Stimulated activated CD8-positive, alpha-beta memory T cell treated with anti-CD3 and anti-CD28 coated beads, Interleukin-15, amount 100 ng/mL, for 4 hours (primary cell): ENCODE measurements around the gene KRT26.
"Not testable (repeated sequence)": the region's sequence is repeated elsewhere in the genome, so short reads cannot be mapped to it uniquely, and the experiment has no call there.

Experiments
- DNase-seq, 2 donors: peaks; one replicate each; pipeline ENCODE4 v3.0.0-alpha.2; 2020; ENCODE audit warnings: low read depth in 2 of 2

KRT26 gene

DNA sequence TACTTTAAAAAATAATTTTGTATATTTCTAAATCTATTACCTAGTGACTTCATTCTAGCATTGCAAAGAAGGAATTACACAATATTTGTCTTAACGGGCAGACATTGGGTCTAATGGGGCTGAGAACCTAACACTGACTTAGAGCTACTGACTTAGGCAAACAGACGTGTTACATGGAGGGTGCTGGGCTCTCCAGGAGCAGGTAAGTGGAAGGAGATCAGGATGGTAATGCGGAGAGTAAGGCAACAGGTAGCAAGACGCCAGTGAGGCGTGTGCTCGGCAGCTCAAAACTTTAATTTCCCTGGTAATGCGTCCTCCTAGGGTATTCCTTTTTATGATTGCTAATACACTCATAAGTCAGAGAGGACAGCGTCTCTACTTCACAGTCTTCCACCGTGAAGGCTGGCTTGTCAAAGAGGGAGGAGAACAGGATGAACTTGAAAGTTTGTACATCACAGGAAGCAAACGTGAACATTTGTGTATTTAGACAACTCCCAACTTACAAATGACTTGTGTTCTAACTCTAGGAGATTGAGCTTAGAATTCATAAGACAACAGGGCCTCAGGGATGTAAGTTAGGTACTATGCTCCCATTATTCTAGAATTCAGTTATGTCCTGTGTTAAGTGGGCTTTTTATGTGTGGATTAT lies 23.1 kb upstream of the KRT26 start:
- DNase-seq = no peak

DNA sequence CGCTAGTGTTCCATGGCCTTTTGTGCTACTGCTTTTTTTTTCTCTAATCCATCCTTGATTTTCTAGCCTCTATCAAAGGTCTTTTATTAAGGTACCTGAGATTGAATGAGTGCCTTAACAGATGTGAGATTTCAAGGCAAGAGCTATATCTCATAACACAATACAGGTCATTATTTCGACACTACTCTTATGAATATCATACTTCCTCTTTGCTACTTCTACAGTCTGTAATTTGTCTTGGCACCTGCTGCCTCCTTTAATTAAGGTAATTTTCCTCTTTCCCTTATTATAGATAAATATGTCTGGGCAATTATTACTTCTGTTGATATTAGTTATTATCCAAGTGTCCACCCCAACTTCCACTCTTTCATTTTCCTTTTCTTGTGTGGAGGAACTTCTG lies 22.5 kb upstream of the KRT26 start:
- DNase-seq = no peak

DNA sequence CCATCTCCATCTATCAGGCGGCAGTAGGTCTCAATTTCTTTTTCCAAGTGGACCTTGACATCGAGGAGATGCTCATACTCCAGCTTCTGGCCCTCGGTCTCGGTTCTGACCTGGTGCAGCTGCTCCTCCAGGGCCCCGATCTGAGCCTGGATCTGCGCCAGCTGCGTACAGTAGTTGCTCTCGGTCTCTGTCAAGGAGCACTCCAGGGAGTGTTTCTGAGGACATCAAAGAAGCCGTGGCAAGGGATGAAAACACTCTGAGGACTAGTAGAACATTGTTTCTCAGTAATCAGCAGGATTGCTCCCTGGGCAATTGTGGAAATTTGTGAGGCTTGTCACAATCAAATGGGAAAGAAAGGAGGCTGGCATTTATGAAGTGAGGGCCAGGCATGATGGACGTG lies 21.8 kb upstream of the KRT26 start:
- DNase-seq = no peak

DNA sequence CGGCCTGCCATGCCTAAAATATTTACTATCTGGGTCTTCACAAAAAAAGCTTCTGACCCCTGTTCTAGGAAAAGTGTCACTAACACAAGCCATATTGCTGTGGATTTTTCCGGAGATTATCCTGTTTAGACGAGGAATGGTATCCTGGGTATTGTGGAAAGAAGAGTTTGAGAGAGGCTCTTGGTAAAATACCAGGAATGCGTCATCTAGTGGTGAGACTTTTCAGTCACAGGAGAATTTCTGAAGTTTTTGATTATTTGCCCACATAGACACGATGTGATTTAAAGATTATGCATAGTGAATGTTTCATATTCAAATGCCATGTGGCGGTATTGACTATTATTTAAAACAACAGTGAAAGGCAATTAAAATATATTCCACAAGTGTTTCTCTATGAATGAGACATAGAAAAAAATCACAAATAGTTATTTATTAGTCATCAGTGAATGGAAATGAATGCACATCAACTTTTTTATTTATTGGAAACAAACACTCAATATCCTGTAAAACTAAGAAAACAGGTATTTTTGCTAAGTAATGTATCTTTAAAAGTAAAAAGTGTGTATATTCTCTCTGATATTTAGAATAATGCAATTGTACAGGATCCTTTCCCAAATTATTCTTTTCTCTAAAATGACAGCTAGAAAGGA lies 19.9 kb upstream of the KRT26 start:
- no peak for DNase-seq

DNA sequence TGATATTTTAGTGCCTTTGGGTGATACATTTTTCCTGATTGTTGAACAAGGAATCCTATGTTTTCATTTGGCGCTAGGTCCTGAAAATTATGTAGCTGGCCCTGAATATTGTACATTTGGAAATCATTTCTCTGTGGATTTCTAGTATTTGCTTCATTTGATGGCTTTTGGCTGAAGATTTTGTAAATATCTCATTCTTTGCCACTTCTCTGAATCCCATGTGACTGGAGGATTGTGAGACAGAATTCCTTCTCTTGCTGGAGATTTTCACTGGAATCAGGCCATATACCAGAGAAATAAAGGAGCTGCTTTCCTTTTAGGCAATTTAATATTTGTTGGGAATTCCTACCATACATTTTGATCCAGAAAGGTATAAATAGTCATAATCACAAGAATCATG lies 19.1 kb upstream of the KRT26 start:
- no peak for DNase-seq

DNA sequence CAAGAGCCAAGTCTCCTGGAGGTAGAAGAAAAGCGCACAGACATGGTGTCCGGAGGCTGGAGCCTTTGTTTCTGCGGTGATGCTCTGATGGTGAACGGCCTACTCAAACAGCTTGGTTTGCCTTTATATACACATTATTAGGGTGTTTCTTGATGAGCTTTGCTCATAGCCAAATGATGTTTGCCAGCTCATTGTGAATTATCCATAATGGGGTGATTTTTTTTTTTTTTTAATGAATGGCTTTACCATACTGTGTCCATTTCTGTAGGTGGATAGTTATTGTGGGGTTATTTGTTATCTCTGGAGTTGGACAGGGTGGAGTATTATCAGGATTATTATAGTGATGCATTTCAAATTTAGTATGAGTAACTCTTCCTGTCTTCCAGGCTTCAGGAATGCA lies 10.4 kb upstream of the KRT26 start, which contains the start of gene KRT27:
Gene KRT27 (minus strand): TSS at position 101 of the 400 bp plus-strand sequence. CDS start 57 bp downstream, at position 44.
- no peak for DNase-seq

DNA sequence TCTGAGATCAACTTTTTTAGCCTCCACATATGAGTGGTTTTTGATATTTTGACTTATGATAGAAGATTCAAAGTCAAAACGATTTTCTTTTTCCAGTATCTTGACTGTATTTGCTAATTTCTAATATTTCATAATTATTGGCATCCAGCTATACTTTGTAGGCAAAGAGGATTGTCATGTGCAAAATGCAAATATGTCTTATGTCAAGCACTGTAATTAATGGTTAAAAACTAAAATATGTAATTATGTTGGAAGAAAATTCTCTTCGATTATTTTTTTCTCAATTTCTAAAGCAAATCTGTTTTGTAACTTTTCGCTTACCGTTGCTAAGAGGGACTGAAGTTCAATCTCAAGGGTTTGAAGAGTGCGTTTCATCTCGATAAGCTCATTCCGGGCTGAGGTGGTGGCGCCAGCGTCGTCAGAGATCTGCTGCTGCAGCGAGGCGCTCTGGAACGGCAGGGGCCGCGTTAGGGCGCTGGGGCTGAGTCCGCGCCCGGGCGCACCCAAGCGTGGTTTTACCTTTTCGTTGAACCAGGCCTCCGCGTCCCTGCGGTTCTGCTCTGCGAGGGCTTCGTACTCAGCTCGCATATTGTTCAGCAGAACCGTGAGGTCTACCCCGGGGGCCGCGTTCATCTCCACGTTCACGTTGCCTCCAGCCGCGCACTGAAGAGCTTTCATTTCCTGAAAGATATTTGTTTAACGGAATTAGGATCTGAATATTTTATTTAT lies 7.3 kb upstream of the KRT26 start:
- DNase-seq = no peak

DNA sequence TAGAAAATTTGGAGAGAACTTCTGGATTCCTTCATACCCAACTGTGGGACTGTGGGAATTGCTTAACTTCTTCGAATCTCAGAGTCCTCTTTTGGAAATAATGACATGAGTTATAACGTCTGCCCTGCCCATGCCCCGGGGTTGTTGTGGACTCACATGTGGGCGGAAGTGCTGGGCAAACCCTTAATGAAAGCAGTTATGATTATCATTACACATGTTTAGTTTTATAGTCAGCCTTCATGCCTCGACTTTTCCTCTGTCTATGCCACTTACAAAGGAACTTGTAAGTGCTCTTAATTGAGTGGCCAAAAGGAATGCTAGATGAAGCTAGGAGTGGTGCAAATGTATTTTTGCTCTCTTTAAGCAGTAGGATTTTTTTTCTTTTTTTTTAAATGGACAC lies 6.5 kb upstream of the KRT26 start:
- DNase-seq = no peak

DNA sequence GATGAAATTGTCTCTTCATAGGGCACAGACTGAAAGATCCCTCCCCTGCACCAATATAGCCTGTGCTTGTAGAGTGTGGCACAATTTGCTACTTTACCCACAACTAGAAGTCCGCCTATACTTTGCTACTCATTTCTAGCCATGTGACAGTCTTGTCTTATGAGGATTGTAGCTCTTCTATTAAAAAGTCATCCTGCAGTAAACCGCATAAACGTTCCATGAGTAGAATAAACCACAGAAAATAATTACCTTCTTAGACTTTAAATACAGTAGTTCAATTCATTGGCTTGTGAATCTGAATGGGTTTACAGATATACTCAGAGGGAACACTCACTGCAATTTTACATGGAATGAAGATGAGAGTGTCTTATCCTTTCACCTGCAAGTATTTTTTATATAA lies 6.0 kb upstream of the KRT26 start:
- no peak for DNase-seq

DNA sequence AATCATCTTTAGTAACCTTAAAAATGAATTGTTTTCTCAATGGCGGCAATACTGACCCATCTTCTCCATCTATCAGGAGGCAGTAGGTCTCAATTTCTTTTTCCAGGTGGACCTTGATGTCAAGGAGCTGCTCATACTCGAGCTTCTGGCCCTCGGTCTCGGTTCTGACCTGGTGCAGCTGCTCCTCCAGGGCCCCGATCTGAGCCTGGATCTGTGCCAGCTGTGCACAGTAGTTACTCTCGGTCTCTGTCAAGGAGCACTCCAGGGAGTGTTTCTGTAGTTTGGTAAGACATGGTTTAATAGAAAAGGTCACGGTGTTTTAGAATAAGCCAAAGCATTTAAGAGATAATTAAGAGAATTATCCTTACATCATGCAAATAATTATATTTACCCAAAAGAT lies 5.5 kb upstream of the KRT26 start:
- DNase-seq = no peak

DNA sequence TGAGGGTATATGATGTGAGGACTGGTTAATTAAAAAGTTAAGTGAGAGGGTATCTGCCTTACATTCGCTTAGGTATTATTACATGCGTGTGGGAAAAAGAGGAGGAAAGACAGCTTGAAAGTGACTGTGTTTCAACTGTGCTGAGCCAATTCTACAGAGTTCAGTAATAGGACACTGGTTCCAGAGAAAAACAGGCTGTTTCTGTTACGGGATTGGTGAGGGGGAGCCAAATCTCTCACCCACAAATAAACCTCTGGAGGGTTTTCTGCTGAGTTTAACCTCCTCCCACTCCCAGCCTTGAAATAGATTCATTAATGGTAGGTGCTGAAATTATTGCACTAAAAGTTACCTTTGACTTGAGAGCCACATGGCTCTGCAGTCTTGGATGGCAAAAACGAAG lies 3.9 kb upstream of the KRT26 start:
- DNase-seq = no peak

DNA sequence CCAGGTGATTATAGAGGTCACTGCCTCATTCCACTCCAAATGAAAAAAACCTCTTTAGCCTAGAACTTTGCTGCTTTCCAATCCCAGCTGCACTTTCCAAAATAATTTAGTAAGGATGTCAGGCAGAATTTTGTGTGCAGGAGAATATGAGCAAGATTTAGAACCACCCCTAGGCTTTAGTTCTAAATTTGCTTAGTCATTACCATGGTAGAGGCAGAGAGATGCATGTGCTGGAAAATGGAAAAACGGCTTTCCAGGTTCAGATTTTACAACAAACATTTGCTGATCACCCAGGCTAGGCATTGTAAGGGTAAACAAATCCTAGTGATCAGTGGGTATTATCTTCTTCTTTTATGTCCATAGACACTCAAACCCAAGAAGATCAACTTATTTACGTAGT lies 6.3 kb downstream of the KRT26 start:
- no peak for DNase-seq

DNA sequence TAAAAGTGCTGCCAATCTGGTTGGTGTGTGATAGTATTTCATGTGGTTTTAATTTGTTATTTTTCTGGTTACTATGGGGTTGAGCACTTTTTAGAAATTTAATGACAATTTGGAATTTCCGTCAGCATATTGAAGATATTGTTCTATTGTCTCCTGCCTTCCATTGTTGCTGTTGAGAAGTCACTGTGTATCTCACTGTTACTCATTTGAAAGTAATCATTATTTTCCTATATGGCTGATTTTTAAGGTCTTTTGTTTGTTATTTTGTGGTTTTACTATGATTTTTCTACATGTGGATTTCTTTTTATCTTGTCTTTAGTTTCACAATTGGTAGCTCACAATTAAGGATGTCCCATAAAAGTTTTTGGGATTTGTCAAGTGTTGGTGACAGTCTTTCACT lies 8.2 kb downstream of the KRT26 start:
- no peak for DNase-seq

DNA sequence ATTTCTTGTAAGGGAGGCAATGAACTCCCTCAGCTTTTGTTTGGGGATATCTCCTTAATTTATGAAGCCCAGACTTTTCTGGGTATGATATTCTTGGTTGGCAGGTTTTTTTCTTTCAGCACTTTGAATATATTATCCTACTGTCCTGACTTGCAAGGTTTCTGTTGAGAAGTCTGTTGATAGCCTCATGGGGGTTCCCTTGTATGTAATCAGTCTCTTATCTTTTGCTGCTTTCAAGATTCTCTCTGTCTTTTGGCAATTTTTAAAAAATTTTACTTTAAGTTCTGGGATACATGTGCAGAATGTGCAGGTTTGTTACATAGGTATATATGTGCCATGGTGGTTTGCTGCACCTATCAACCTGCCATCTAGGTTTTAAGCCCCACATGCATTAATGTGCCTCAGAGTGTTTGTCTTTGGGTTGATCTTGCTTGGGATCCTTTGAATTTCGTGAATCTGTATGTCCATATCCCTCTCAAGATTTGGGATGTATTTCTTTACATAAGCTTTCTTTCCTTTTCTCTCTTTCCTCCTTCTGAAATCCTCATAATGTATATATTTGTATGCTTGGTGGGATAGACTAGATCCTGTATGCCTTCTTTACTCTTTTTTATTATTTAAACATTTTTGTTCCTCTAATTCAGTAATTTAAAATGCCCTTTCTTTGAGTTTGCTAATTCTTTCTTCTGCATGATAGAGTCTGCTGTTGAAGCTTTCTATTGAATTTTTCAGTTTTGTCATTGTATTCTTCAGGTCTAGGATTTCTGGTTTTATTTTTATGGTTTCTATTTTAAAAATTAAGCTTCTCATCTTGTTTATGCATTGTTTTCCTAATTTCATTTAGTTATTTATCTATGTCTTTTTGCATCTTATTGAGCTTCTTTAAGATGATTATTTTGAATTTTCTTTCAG lies 11.6 kb downstream of the KRT26 start:
- no peak for DNase-seq

DNA sequence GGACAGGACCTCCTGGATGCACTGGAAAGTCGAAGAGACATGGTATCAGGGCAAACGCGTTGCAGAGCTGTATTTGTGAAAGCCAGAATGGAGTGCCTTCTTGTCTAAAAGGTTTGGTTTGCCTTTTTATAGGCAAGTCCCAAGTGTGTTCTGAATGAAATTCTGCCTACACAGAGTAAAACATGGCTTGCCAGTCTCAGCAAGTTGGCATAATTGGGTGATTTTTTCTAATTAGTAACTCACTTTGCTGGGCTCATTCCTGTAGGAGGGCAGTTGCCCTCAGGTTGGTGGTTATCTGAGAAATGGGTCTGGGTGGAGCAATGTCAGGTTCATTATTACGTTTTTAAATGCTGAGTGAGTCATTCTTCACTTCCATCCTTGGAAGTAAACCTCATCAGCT lies 16.8 kb downstream of the KRT26 start, which contains the start of gene KRT25:
Gene KRT25 (minus strand): TSS at position 101 of the 400 bp plus-strand sequence. CDS start 60 bp downstream, at position 41.
- no peak for DNase-seq

DNA sequence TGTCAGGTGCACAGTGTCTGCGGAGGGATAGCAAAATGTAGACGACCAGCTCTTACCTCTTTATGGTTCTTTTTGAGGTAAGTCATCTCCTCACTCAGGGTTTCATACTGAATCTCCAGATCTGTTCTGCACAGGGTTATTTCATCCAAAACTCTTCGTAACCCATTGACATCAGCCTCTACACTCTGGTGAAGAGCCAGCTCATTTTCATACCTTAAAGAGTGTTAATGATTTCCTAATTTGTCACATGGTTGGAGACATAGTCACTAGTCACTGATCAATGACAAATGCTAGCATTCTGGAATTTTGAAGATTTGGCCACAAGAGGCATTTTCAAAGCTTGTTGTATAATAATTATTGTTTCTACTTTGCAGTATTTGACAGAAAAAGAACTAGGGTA lies 18.2 kb downstream of the KRT26 start:
- DNase-seq = no peak

DNA sequence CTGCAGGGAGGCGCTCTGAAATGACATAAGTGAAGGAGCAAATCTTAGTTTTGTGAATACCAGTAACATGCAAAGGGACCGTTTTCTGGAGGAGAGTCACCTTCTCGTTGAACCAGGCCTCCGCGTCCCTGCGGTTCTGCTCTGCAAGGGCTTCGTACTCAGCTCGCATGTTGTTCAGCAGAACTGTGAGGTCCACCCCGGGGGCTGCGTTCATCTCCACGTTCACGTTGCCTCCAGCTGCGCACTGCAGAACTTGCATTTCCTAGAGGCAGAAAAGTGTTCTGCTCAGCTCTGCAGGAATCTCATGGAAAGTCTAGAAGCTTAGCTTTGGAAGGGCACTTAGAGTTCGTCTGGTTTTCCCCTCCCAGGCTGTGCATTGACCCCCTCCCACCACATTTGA lies 20.9 kb downstream of the KRT26 start:
- DNase-seq = no peak

DNA sequence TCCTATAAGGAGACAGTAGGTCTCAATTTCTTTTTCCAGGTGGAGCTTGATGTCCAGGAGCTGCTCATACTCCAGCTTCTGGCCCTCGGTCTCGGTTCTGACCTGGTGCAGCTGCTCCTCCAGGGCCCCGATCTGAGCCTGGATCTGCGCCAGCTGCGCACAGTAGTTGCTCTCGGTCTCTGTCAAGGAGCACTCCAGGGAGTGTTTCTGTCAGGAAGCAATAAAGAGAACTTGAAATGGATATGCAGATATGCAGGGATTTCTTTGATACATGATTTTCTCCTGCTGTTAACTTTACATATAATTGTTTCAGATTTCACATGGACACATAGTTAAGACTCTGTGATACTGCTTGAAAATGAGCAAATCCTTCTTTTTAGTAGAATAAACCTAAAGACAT lies 21.6 kb downstream of the KRT26 start:
- no peak for DNase-seq

DNA sequence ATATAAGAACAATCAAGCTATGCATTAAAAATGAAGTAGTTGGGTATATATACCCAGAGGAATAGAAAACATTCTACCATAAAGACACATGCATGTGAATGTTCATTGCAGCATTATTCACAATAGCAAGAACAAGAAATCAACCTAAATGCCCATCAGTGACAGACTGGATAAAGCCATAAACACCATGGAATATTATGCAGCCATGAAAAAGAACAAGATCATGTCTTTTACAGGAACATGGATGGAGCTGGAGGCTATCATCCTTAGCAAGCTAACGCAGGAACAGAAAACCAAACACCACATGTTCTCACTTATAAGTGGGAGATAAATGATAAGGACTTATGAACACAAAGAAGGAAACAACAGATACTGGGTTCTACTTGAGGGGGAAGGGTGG lies 23.3 kb downstream of the KRT26 start:
- not testable (repeated sequence) for DNase-seq

DNA sequence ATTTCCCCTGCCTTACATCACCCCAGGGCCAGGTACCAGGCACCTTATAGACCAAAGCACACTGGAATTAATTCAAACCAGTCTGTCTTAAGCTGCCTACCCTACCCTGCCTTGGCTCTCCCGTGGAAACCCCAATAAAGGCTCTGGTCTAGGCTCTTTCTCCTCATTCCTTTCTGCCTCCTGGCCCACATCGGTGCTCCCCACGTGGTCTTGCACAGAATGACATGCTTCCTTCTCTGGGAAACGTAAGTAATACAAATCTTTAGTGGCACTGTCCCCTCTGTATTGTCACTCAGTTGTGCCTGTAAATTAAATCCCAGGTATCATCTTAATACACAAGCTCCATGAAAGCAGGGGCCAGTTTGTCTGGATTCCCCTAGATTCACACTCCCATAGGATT lies 33.4 kb downstream of the KRT26 start:
- no peak for DNase-seq

DNA sequence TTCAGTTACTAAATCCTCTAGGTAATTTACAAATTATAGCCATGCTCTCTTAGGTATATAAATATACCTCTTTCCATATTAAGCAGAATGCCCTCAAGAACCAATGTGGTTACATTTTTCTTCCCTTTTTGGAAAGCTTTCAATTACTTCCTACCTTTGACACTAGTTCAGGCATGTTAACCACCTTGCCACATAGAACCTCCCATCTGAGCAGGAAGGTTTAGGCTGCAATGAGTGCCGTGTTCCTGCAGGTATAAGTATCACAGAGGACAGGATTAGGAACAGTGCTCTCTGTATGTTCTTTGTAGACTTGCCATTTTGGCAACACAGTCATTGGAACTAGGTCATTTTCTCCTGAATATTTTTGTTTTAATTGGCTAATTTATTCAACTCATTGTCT lies 37.0 kb downstream of the KRT26 start:
- DNase-seq = no peak

DNA sequence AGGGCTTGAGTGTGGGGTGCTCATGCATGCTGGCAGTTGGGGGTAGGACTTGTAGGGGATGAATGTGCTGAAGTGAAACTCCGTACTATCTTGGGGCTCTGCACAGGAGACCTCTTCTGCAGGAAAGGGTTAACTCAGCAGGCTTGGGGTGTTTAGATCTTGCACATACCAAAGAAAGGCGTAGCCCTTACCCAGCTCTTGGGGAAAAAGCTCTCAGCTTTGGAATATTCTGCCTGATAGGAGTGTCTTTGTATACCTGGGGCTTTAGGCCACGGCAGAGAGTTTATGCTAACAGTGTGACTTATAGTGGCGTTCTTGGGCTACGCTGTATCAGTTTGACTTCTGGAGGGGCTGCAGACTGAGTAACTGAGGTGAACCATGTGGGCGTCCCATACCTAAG lies 38.0 kb downstream of the KRT26 start:
- no peak for DNase-seq
